Gastrocnemius medialis (tissue), 4 donors: ENCODE results near the gene FKBP11.

ENCODE experiments used
- POLR2A ChIP-seq, 2 donors: fragments of 450-650 bp; IDR thresholded peaks; one replicate each; pipeline ENCODE4 v1.6.1; 2017; ENCODE audit warnings: antibody characterized with exemption in 2 of 2, mild to moderate bottlenecking in 2 of 2, moderate library complexity in 2 of 2
- TF ChIP-seq, protein P1 (sequence below), 5 experiments: fragments of 450-650 bp in 3 of 5; fragments of 200-600 bp in 2 of 5; sonication (generic) in 2 of 5; IDR thresholded peaks in 4 of 5; conservative IDR thresholded peaks in 1 of 5; 1 replicate in 4 of 5; 2 replicates in 1 of 5; pipeline ENCODE4 v1.5.1; 2016 to 2019; ENCODE audit warnings: antibody characterized with exemption in 5 of 5, mild to moderate bottlenecking in 3 of 5, moderate library complexity in 3 of 5

DNA sequence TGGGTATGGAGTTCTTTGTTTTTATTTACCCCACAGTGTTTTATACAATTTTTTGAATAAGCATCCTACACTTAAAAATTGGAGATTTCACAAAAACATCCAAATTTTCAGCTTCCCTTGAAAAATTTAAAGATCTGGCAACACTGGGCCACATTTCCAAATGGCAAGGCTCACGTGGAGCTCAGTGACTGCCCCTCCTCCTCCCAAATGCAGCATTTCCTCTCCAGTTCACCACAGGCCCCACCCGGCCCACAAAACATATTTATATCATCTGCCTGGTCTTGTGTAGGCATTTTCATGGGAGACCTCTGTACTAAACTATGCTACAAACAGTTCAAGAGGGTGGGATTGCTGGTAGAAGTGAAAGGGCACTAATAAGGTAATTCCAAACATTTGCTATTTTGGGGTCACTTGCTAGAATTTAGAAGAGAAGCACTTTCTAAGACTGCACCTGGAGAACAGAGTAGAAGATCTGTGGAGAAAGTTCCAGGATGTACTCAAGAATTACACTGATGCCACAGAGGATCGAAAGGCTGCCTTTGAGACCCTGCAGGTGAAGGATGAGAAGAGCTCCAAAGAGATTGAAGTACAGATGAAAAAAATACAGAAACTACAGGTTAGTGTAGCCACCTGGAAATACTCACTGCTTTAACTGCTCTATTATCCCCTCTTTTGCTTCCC, 7.3 kb downstream of the FKBP11 start:
- TF ChIP-seq, protein P1, sequence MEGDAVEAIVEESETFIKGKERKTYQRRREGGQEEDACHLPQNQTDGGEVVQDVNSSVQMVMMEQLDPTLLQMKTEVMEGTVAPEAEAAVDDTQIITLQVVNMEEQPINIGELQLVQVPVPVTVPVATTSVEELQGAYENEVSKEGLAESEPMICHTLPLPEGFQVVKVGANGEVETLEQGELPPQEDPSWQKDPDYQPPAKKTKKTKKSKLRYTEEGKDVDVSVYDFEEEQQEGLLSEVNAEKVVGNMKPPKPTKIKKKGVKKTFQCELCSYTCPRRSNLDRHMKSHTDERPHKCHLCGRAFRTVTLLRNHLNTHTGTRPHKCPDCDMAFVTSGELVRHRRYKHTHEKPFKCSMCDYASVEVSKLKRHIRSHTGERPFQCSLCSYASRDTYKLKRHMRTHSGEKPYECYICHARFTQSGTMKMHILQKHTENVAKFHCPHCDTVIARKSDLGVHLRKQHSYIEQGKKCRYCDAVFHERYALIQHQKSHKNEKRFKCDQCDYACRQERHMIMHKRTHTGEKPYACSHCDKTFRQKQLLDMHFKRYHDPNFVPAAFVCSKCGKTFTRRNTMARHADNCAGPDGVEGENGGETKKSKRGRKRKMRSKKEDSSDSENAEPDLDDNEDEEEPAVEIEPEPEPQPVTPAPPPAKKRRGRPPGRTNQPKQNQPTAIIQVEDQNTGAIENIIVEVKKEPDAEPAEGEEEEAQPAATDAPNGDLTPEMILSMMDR (IDR thresholded peaks at IDR 0.05 in 4 of 5, conservative IDR thresholded peaks at IDR 0.05 in 1 of 5) = no peak
- no peak for TF ChIP-seq POLR2A (IDR thresholded peaks at IDR 0.05)
